Tibial nerve (tissue), 3 donors: ENCODE measurements around the gene BATF.

Experiments
- EP300 ChIP-seq, 2 donors: sonication (generic); formaldehyde crosslinking; IDR thresholded peaks; one replicate each; pipeline ENCODE4 v1.6.1; 2017; ENCODE audit warnings: antibody characterized with exemption in 2 of 2, mild to moderate bottlenecking in 1 of 2
- POLR2A ChIP-seq, 2 donors: fragments of 450-650 bp; IDR thresholded peaks; one replicate each; pipeline ENCODE4 v1.6.1; 2017; ENCODE audit warnings: antibody characterized with exemption in 2 of 2, mild to moderate bottlenecking in 2 of 2, moderate library complexity in 2 of 2

- TF ChIP-seq POLR2A (IDR thresholded peaks at IDR 0.05) (no peak), EP300 (IDR thresholded peaks at IDR 0.05) (no peak)
Observed at GRCh38 chr14:75495882-75496281, 26.4 kb upstream of the BATF start.
